Measurements from ENCODE around the gene PRDM16. TPM values are rescaled to one million over a fixed set of nuclear protein-coding genes. Genes with fewer than 3 reads are reported as not detected.

The PRDM16 gene
- total and polyA plus RNA-seq, 4 donors = 0.05 to 0.67 (median 0.19) TPM

DNA sequence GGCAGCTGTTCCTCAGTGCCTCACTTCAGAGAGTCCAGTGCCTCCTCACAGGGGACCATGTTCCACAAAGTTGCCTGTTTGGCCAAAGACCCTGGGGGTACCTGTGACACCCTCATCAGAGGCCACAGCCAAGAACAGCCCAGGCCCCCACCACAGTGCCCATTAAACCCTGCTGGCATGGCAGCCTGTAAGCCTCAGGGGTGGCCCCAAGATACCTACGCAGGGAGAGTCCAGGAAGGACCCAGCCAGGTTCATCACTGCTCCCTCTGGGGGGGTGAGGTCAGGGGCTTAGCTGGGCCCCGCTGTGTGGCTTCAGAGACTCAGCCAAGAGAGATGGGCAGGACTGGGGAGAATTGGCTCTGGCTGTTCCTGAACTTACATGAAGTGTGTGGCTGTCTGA, 19.1 kb upstream of the PRDM16 start:
- Histone ChIP-seq H3K4me1 (ENCODE audit: control insufficient read depth in 4 of 4, insufficient read depth in 4 of 4, low read length in 3 of 4) (no peaks in the 10 kb centered on the region), H3K4me3 (ENCODE audit: low read depth in 1 of 3, low read length in 3 of 3) (no peak overlapping the region), H3K9ac (ENCODE audit: low read depth in 1 of 2, low read length in 2 of 2) (no peak overlapping the region), H3K27ac (ENCODE audit: low read depth in 1 of 2, low read length in 2 of 2) (no peak overlapping the region), H3K36me3 (ENCODE audit: control insufficient read depth in 4 of 4, insufficient read depth in 3 of 4, low read depth in 1 of 4, low read length in 3 of 4) (no peaks in the 10 kb centered on the region), H3K9me3 (ENCODE audit: control insufficient read depth in 4 of 4, low read length in 3 of 4) (peaks cover 0 to 4% (median 2%) of the 10 kb centered on the region in 4 donors), H3K27me3 (ENCODE audit: control insufficient read depth in 4 of 4, insufficient read depth in 4 of 4, low read length in 3 of 4) (peaks cover 0 to 4% (median 2%) of the 10 kb centered on the region in 4 donors)
- TF ChIP-seq HNF4A (conservative IDR thresholded peaks at IDR 0.05) (no peak), TAF1 (conservative IDR thresholded peaks at IDR 0.05) (no peak), RAD21 (IDR thresholded peaks at IDR 0.05) (no peak), NR2F2 (IDR thresholded peaks at IDR 0.05) (no peak), HNF4G (IDR thresholded peaks at IDR 0.05) (no peak), RXRA (IDR thresholded peaks at IDR 0.05) (no peak), GABPA (IDR thresholded peaks at IDR 0.05 in 1 of 2, conservative IDR thresholded peaks at IDR 0.05 in 1 of 2) (no peak), YY1 (IDR thresholded peaks at IDR 0.05) (no peak), FOXA1 (IDR thresholded peaks at IDR 0.05) (no peak), EGR1 (IDR thresholded peaks at IDR 0.05; ENCODE audit: low read depth in 2 of 2) (no peak), JUND (IDR thresholded peaks at IDR 0.05) (no peak)
- TF ChIP-seq, protein P1, sequence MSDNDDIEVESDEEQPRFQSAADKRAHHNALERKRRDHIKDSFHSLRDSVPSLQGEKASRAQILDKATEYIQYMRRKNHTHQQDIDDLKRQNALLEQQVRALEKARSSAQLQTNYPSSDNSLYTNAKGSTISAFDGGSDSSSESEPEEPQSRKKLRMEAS (IDR thresholded peaks at IDR 0.05) = no peak
- TF ChIP-seq, protein P2, sequence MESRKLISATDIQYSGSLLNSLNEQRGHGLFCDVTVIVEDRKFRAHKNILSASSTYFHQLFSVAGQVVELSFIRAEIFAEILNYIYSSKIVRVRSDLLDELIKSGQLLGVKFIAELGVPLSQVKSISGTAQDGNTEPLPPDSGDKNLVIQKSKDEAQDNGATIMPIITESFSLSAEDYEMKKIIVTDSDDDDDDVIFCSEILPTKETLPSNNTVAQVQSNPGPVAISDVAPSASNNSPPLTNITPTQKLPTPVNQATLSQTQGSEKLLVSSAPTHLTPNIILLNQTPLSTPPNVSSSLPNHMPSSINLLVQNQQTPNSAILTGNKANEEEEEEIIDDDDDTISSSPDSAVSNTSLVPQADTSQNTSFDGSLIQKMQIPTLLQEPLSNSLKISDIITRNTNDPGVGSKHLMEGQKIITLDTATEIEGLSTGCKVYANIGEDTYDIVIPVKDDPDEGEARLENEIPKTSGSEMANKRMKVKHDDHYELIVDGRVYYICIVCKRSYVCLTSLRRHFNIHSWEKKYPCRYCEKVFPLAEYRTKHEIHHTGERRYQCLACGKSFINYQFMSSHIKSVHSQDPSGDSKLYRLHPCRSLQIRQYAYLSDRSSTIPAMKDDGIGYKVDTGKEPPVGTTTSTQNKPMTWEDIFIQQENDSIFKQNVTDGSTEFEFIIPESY (IDR thresholded peaks at IDR 0.05) = no peak
- TF ChIP-seq, protein P3, sequence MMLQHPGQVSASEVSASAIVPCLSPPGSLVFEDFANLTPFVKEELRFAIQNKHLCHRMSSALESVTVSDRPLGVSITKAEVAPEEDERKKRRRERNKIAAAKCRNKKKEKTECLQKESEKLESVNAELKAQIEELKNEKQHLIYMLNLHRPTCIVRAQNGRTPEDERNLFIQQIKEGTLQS (IDR thresholded peaks at IDR 0.05) = no peak
- TF ChIP-seq, protein P4, sequence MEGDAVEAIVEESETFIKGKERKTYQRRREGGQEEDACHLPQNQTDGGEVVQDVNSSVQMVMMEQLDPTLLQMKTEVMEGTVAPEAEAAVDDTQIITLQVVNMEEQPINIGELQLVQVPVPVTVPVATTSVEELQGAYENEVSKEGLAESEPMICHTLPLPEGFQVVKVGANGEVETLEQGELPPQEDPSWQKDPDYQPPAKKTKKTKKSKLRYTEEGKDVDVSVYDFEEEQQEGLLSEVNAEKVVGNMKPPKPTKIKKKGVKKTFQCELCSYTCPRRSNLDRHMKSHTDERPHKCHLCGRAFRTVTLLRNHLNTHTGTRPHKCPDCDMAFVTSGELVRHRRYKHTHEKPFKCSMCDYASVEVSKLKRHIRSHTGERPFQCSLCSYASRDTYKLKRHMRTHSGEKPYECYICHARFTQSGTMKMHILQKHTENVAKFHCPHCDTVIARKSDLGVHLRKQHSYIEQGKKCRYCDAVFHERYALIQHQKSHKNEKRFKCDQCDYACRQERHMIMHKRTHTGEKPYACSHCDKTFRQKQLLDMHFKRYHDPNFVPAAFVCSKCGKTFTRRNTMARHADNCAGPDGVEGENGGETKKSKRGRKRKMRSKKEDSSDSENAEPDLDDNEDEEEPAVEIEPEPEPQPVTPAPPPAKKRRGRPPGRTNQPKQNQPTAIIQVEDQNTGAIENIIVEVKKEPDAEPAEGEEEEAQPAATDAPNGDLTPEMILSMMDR (IDR thresholded peaks at IDR 0.05; ENCODE audit: low read depth, low read length, missing input control) = no peak
- TF ChIP-seq, protein P5, sequence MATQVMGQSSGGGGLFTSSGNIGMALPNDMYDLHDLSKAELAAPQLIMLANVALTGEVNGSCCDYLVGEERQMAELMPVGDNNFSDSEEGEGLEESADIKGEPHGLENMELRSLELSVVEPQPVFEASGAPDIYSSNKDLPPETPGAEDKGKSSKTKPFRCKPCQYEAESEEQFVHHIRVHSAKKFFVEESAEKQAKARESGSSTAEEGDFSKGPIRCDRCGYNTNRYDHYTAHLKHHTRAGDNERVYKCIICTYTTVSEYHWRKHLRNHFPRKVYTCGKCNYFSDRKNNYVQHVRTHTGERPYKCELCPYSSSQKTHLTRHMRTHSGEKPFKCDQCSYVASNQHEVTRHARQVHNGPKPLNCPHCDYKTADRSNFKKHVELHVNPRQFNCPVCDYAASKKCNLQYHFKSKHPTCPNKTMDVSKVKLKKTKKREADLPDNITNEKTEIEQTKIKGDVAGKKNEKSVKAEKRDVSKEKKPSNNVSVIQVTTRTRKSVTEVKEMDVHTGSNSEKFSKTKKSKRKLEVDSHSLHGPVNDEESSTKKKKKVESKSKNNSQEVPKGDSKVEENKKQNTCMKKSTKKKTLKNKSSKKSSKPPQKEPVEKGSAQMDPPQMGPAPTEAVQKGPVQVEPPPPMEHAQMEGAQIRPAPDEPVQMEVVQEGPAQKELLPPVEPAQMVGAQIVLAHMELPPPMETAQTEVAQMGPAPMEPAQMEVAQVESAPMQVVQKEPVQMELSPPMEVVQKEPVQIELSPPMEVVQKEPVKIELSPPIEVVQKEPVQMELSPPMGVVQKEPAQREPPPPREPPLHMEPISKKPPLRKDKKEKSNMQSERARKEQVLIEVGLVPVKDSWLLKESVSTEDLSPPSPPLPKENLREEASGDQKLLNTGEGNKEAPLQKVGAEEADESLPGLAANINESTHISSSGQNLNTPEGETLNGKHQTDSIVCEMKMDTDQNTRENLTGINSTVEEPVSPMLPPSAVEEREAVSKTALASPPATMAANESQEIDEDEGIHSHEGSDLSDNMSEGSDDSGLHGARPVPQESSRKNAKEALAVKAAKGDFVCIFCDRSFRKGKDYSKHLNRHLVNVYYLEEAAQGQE (IDR thresholded peaks at IDR 0.05) = no peak
- no peak for DNase-seq (ENCODE audit: low spot score)
- WGBS = 81% methylated on average over 2 of the region's 2 CpGs

DNA sequence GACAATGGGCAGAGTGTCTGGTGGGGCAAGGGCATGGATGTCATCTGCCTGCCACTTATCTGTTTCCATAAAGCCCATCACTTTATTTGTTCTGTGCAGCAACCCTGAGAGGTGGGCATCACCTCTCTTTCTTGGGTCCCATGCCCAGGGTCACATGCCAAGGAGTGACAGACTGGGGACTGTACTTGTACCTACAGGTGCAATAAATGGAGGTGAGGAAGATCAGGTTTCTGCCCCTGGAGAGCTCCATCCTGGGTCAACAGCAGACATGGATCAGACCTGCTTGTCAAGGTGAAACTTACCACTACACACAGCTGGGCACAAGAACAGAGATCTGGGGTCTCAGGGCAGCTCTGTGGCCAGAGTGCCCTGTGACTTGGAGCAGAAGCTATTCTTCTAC, 18.4 kb upstream of the PRDM16 start:
- H3K4me3 ChIP-seq (ENCODE audit: low read depth in 1 of 3, low read length in 3 of 3) = no peak overlapping the region
- H3K27ac ChIP-seq (ENCODE audit: low read depth in 1 of 2, low read length in 2 of 2) = no peak overlapping the region
- no peak overlapping the region for H3K9ac ChIP-seq (ENCODE audit: low read depth in 1 of 2, low read length in 2 of 2)
- TF ChIP-seq JUND (IDR thresholded peaks at IDR 0.05) (no peak), RXRA (IDR thresholded peaks at IDR 0.05) (no peak), FOXA2 (IDR thresholded peaks at IDR 0.05) (no peak), EGR1 (IDR thresholded peaks at IDR 0.05; ENCODE audit: low read depth in 2 of 2) (no peak), HNF4G (IDR thresholded peaks at IDR 0.05) (no peak), TAF1 (conservative IDR thresholded peaks at IDR 0.05) (no peak), HNF4A (conservative IDR thresholded peaks at IDR 0.05) (no peak), SP1 (IDR thresholded peaks at IDR 0.05) (no peak), YY1 (IDR thresholded peaks at IDR 0.05) (no peak), GABPA (IDR thresholded peaks at IDR 0.05 in 1 of 2, conservative IDR thresholded peaks at IDR 0.05 in 1 of 2) (no peak), FOXA1 (IDR thresholded peaks at IDR 0.05) (no peak)
- TF ChIP-seq, protein P1 (IDR thresholded peaks at IDR 0.05) = no peak
- TF ChIP-seq, protein P2 (IDR thresholded peaks at IDR 0.05) = no peak
- TF ChIP-seq, protein P3 (IDR thresholded peaks at IDR 0.05) = no peak
- TF ChIP-seq, protein P4 (IDR thresholded peaks at IDR 0.05; ENCODE audit: low read depth, low read length, missing input control) = no peak
- DNase-seq (ENCODE audit: low spot score) = no peak
- H3K4me1 ChIP-seq (ENCODE audit: control insufficient read depth in 4 of 4, insufficient read depth in 4 of 4, low read length in 3 of 4) = no peaks in the 10 kb centered on the region
- H3K9me3 ChIP-seq (ENCODE audit: control insufficient read depth in 4 of 4, low read length in 3 of 4) = no peaks in the 10 kb centered on the region
- no peaks in the 10 kb centered on the region for H3K36me3 ChIP-seq (ENCODE audit: control insufficient read depth in 4 of 4, insufficient read depth in 3 of 4, low read depth in 1 of 4, low read length in 3 of 4)
- H3K27me3 ChIP-seq (ENCODE audit: control insufficient read depth in 4 of 4, insufficient read depth in 4 of 4, low read length in 3 of 4) = peaks cover 0 to 4% (median under 1%) of the 10 kb centered on the region in 4 donors
